Panc1 (cell line): ENCODE measurements around the gene ZFP92. TPM values are rescaled to one million over a fixed set of nuclear protein-coding genes. Genes with fewer than 3 reads are reported as not detected.
A peak's percentile ranks its signal among the peaks of the same experiment; 100 is the strongest.

Experiments used
- ATAC-seq: fragments of 200-7000 bp; cut with Tn5 transposase; 2 replicates; pipeline ENCODE4 v1.9.1; 2020; ENCODE audit warnings: mild to moderate bottlenecking, moderate library complexity
- BruUV-seq: library from RNA; stranded (reverse); fragments of 400-500 nt; replicated peaks from 2 replicates; lab custom pipeline; 2021; lab: Mats Ljungman, UMichigan
- CTCF ChIA-PET: fragments of 300-600 bp; sonication (Branson Sonifier 250); formaldehyde crosslinking; loops from one replicate; lab custom pipeline; 2022; ENCODE audit warnings: antibody characterized with exemption; lab: Charles Lee
- POLR2A ChIA-PET: fragments of 300-600 bp; sonication (Branson Sonifier 250); formaldehyde crosslinking; loops from one replicate; lab custom pipeline; 2022; ENCODE audit warnings: antibody characterized with exemption; lab: Charles Lee
- DNase-seq: peaks from one replicate; pipeline ENCODE4 v3.0.0-alpha.2; 2010; ENCODE audit warnings: low read depth, low spot score
- H3K27ac ChIP-seq: 2 replicates; pipeline ENCODE4 v1.5.1; 2011; ENCODE audit warnings: mild to moderate bottlenecking, low read length, inconsistent platforms
- H3K27me3 ChIP-seq: fragments of 200-500 bp; sonication (Bioruptor generic); 2 replicates; pipeline ENCODE4 v1.6.0; 2014; ENCODE audit warnings: low read length, inconsistent platforms; ENCODE audit not compliant: control insufficient read depth, insufficient read depth
- H3K36me3 ChIP-seq: fragments of 200-500 bp; sonication (Bioruptor generic); 2 replicates; pipeline ENCODE4 v1.5.1; 2014; ENCODE audit warnings: inconsistent platforms, mild to moderate bottlenecking, low read length, moderate library complexity; ENCODE audit not compliant: control insufficient read depth, insufficient read depth
- H3K4me1 ChIP-seq: 2 replicates; pipeline ENCODE4 v1.5.1; 2011; ENCODE audit warnings: inconsistent platforms, mild to moderate bottlenecking, low read length, moderate library complexity; ENCODE audit not compliant: control insufficient read depth, insufficient read depth
- H3K4me3 ChIP-seq, 2 experiments: 2 replicates each; pipeline ENCODE4 v1.5.1; 2011 to 2012; ENCODE audit warnings: low read depth in 2 of 2, low read length in 2 of 2, mild to moderate bottlenecking in 2 of 2, inconsistent platforms in 1 of 2, moderate library complexity in 1 of 2
- H3K9me3 ChIP-seq: fragments of 200-500 bp; sonication (Bioruptor generic); 2 replicates; pipeline ENCODE4 v1.5.1; 2014; ENCODE audit warnings: low read depth, mild to moderate bottlenecking, inconsistent platforms, low read length, moderate library complexity; ENCODE audit not compliant: control insufficient read depth, insufficient read depth
- POLR2AphosphoS5 ChIP-seq: IDR thresholded peaks from 2 replicates; pipeline ENCODE4 v1.6.1; 2012; ENCODE audit warnings: mild to moderate bottlenecking, low read depth, low read length, moderate library complexity
- REST ChIP-seq, 2 experiments: IDR thresholded peaks; 2 replicates each; pipeline ENCODE4 v1.6.1; 2011 to 2012; ENCODE audit warnings: low read depth in 2 of 2, control low read depth in 1 of 2, low read length in 1 of 2, mild to moderate bottlenecking in 1 of 2, moderate library complexity in 1 of 2; ENCODE audit not compliant: insufficient read depth in 1 of 2
- SIN3A ChIP-seq: IDR thresholded peaks from 2 replicates; pipeline ENCODE4 v1.6.1; 2012; ENCODE audit warnings: low read depth, mild to moderate bottlenecking, low read length, moderate library complexity, borderline replicate concordance; ENCODE audit not compliant: insufficient read depth
- TCF7L2 ChIP-seq: IDR thresholded peaks from 2 replicates; pipeline ENCODE4 v1.6.1; 2011; ENCODE audit warnings: mild to moderate bottlenecking, low read depth, low read length, inconsistent platforms
- in situ Hi-C: cut with HindIII; loops from 2 replicates; pipeline ENCODE4 v1.10.0; 2016; ENCODE audit warnings: low sequenced_read_pairs, low pct_unique_long_range_greater_than_20kb
- intact Hi-C: fragments of 100-400 bp; cut with micrococcal nuclease; formaldehyde crosslinking; loops from one replicate; pipeline ENCODE4 v1.10.0; 2022; ENCODE audit not compliant: unreplicated experiment
- total RNA-seq: library from RNA; stranded (reverse); gene quantifications from one replicate; pipeline ENCODE4 v1.2.1, GENCODE V29; 2021; ENCODE audit not compliant: unreplicated experiment
- TF ChIP-seq, protein P1 (sequence below): fragments of 450-650 bp; IDR thresholded peaks from 2 replicates; pipeline ENCODE4 v1.5.1; 2017; ENCODE audit warnings: mild to moderate bottlenecking

The ZFP92 gene
- total RNA-seq, 1 experiment from 2014 or later = 0.90 TPM

- BruUV-seq = no TSS peak
- H3K4me3 ChIP-seq = no peak overlapping the region
- intact Hi-C loops = no loop called here
- peak; percentile 48; the same call in 1 of the 2 replicates for ATAC-seq
- ChIA-PET CTCF (interaction anchor here (0.7 kb wide), 1 partner anchor 92 kb away, joined by 5 read pairs; no protein-coding TSS in a partner anchor), POLR2A (no interaction called here)
- no peak overlapping the region for H3K27ac ChIP-seq
- H3K36me3 ChIP-seq = no peaks in the 10 kb centered on the region
- no peaks in the 10 kb centered on the region for H3K4me1 ChIP-seq
- no peaks in the 10 kb centered on the region for H3K9me3 ChIP-seq
- peaks cover 2% of the 10 kb centered on the region; the same call in 1 of the 2 replicates for H3K27me3 ChIP-seq
- DNase-seq = no peak
- TF ChIP-seq POLR2AphosphoS5 (no peak), REST (IDR thresholded peaks at IDR 0.05; ENCODE audit: insufficient read depth in 1 of 2, low read depth in 2 of 2, low read length in 1 of 2) (no peak), SIN3A (no peak), TCF7L2 (no peak)
- TF ChIP-seq, protein P1, sequence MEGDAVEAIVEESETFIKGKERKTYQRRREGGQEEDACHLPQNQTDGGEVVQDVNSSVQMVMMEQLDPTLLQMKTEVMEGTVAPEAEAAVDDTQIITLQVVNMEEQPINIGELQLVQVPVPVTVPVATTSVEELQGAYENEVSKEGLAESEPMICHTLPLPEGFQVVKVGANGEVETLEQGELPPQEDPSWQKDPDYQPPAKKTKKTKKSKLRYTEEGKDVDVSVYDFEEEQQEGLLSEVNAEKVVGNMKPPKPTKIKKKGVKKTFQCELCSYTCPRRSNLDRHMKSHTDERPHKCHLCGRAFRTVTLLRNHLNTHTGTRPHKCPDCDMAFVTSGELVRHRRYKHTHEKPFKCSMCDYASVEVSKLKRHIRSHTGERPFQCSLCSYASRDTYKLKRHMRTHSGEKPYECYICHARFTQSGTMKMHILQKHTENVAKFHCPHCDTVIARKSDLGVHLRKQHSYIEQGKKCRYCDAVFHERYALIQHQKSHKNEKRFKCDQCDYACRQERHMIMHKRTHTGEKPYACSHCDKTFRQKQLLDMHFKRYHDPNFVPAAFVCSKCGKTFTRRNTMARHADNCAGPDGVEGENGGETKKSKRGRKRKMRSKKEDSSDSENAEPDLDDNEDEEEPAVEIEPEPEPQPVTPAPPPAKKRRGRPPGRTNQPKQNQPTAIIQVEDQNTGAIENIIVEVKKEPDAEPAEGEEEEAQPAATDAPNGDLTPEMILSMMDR = no peak
- in situ Hi-C loops = no loop called here
Observed at GRCh38 chrX:153397256-153397960, 13.9 kb upstream of the ZFP92 start.

- Histone ChIP-seq H3K27ac (no peak overlapping the region), H3K27me3 (peaks cover 2% of the 10 kb centered on the region; the same call in 1 of the 2 replicates), H3K4me1 (no peaks in the 10 kb centered on the region), H3K36me3 (no peaks in the 10 kb centered on the region), H3K9me3 (no peaks in the 10 kb centered on the region), H3K4me3 (no peak overlapping the region)
- ChIA-PET CTCF (interaction anchor here (0.5 to 0.8 kb wide), 3 partner anchors 72 to 266 kb away, joined by 4 to 10 read pairs (median 5); no protein-coding TSS in a partner anchor), POLR2A (no interaction called here)
- in situ Hi-C loops (no loop called here), intact Hi-C loops (no loop called here)
- TF ChIP-seq REST (IDR thresholded peaks at IDR 0.05; ENCODE audit: insufficient read depth in 1 of 2, low read depth in 2 of 2, low read length in 1 of 2) (no peak), TCF7L2 (no peak), SIN3A (no peak), POLR2AphosphoS5 (no peak)
- TF ChIP-seq, protein P1 = no peak
- no TSS peak for BruUV-seq
- ATAC-seq (no peak), DNase-seq (no peak)
Observed at GRCh38 chrX:153398275-153398960, 12.9 kb upstream of the ZFP92 start.
